HG03521 (cell line): ENCODE results near the gene ZNF695.

Experiments
- ATAC-seq: cut with Tn5 transposase; IDR thresholded peaks from one replicate; pipeline ENCODE4 v1.9.1; 2021; ENCODE audit warnings: mild to moderate bottlenecking, moderate library complexity; ENCODE audit not compliant: unreplicated experiment

Gene ZNF695

DNA sequence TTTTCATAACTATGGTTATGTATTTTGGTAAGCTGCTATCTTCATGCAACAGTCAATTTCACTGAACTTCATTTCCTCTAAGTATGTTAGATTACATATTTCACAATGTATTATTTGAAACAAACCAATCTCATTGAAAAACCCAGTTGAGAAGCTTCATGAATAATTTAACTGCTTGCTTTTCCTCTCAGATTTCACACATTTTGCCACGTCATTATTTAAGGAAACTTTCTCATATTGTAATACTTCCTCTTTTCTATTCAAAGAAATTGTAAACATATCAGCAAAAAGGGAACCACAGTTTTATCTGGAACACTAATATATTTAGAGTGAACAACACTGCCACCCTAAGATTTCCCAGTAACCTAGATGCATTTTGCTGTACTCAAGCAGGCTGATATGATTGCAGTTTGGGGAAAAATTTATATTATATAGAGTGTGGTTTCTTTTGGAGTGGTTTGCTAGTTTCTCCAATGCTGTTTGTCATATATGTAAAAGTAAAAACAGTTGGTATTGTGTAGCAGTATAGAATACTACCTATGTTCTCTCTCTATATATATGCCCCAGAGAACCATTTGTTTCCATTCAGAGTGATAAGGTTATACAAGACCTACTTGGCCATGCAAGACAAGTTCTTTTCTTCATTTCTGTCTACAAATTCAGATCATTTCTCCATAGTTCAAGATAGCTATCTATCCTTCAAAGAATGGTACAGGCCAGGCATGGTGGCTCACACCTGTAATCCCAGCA lies 47.7 kb downstream of the ZNF695 start:
- no peak for ATAC-seq

DNA sequence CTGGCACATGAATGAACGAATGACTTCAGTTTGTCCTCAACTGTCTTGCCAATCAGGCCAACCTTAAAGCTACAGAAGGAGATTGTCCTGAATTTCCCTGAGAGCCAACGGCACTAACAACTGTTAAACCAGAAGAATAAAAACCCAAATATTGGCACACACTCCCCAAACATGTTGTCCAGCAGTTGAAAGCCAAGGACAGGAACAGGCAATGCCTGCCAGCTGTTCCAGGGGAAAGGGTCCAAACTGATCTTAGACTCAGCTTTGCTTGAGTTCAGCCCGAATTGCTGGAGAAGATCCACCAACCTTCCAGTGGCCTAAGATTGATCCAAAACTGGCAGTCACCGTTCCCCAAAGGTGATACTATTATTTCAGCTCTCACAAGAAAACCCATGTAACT lies 53.7 kb downstream of the ZNF695 start:
- ATAC-seq: no peak

DNA sequence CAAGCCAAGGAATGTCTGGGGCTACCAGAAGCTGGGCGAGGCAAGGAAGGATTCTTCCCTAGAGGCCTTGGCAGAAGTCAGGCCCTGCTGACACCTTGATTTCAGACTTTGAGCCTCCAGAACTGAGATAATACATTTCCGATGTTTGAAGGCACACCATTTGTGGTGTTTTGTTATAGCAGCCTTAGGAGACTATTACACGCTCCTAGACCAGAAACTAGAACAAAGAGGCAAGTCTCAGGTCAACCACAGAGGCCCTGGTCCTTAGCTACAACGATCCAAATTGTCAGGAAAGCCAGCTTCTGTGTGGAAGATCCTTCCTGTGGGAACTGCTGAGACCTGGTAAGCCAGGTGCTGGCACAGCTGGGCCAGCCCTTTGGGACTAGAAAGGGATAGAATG lies 56.4 kb downstream of the ZNF695 start:
- no peak for ATAC-seq

DNA sequence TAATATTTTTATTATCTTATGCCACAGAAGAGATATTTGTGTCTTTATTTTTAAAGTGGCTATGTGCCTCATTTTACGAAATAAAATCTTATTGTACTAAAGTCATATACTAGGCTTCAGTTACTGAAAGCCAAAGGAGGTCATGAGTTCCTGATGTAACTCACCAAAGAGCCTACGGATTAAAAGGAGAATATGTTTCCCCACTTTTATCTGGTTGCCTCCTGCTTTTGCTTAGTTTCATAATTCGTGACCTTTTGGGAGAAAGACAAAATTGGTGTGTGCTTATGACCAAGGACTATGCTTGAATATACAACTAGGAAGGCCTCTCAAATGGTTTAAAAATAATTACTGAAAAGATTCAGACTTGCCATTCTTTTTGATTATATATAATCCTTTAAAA lies 57.9 kb downstream of the ZNF695 start:
- ATAC-seq: no peak

DNA sequence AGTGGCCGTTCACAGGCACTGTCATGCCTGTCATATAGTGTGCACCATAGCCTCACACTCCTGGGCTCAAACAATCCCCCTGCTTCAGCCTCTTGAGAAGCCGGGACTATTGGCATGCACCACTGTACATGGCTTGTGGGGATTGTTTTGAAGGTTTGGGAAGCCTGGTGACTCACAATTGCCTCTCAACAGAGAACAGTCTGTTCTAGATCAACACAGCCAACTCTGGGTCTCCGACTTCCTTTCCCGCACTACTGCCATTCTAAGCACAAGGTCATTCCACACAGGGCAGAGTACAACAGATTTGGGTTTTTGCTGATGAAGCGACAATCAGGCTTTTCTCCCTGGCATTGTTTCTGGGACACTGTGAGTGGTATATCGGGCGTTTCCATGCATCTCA lies 60.6 kb downstream of the ZNF695 start:
- ATAC-seq: no peak

DNA sequence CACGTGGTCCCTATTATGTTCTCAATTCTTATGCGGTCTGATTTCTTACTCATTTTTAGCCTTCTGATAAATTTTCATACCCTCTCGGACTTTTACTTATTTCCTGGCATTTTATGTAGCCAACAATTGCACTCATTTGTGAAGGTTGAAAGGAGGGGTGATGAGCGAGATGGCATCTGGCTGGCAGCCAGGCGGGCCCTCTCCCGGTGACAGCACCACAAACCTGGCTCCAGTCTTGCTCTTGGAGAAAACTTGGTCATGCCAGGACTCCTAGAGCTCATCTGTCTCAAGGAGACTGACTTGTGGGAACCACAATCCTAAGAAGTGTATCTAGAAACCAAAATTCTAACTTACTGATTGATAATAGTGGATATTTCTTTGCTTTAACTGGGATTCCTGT lies 61.5 kb downstream of the ZNF695 start:
- ATAC-seq: no peak
